Endothelial cell of coronary artery (primary cell): Measurements from ENCODE around the gene ORMDL3. TPM values are rescaled to one million over a fixed set of nuclear protein-coding genes. Genes with fewer than 3 reads are reported as not detected.

Experiments
- total RNA-seq: library from RNA; depleted of rRNA; stranded (reverse); fragments of >200 nt; gene quantifications from 2 replicates; pipeline ENCODE4 v1.2.3, GENCODE V29; 2014

ORMDL3 gene
- total RNA-seq: 22.4 and 35.8 TPM in 2 replicates

GRCh38 chr17:39927101-39927928 lies at the start of gene ORMDL3, which contains the start of gene LRRC3C:
Gene ORMDL3, minus strand, starts transcription at chr17:39927601. Its CDS starts 3,398 bp downstream, at chr17:39924203.
Gene LRRC3C, plus strand, starts transcription at chr17:39927732. Its CDS starts 13,792 bp downstream, at chr17:39941524.

GRCh38 chr17:39962642-39963220 lies 35.3 kb upstream of the ORMDL3 start, which contains the start of gene GSDMA:
Gene GSDMA, plus strand, starts transcription at chr17:39963004. Its CDS starts 2,684 bp downstream, at chr17:39965688.

Other genes with a start within 250 kb of the ORMDL3 start
- 3.0 and 3.8 TPM in 2 replicates for gene PGAP3, start 239.5 kb downstream of the ORMDL3 start, total RNA-seq
- gene ERBB2, start 227.5 kb downstream of the ORMDL3 start, total RNA-seq: 19.2 and 21.8 TPM in 2 replicates
- 11.3 and 12.6 TPM in 2 replicates for gene MIEN1, start 197.1 kb downstream of the ORMDL3 start, total RNA-seq
- not detected in 2 replicates for gene GRB7, start 189.7 kb downstream of the ORMDL3 start, total RNA-seq
- not detected in 2 replicates for gene IKZF3, start 63.3 kb downstream of the ORMDL3 start, total RNA-seq
- gene ZPBP2, start 59.4 kb downstream of the ORMDL3 start, total RNA-seq: not detected in 2 replicates
- gene GSDMB, start 9.0 kb downstream of the ORMDL3 start, total RNA-seq: 1.4 and 7.1 TPM in 2 replicates
- not detected in 2 replicates for gene LRRC3C, start 131 bp upstream of the ORMDL3 start, total RNA-seq
- gene GSDMA, start 35.4 kb upstream of the ORMDL3 start, total RNA-seq: not detected in 2 replicates
- 90.3 and 118 TPM in 2 replicates for gene PSMD3, start 53.2 kb upstream of the ORMDL3 start, total RNA-seq
- gene CSF3, start 87.8 kb upstream of the ORMDL3 start, total RNA-seq: 0.47 and 1.5 TPM in 2 replicates
- gene MED24, start 126.8 kb upstream of the ORMDL3 start, total RNA-seq: 37.1 and 41.1 TPM in 2 replicates
- 13.2 and 20.2 TPM in 2 replicates for gene THRA, start 135.4 kb upstream of the ORMDL3 start, total RNA-seq
- gene NR1D1, start 173.0 kb upstream of the ORMDL3 start, total RNA-seq: 0.54 and 0.75 TPM in 2 replicates
- 33.3 and 40.9 TPM in 2 replicates for gene MSL1, start 194.4 kb upstream of the ORMDL3 start, total RNA-seq
- gene CASC3, start 212.9 kb upstream of the ORMDL3 start, total RNA-seq: 22.2 and 28.4 TPM in 2 replicates
- 0.99 and 1.3 TPM in 2 replicates for gene RAPGEFL1, start 249.9 kb upstream of the ORMDL3 start, total RNA-seq